ENCODE data around the gene ENPP7. TPM values are rescaled to one million over a fixed set of nuclear protein-coding genes. Genes with fewer than 3 reads are reported as not detected.

The ENPP7 gene

GRCh38 chr17:79790805-79791734 lies 60.3 kb downstream of the ENPP7 start:
- Histone ChIP-seq H2BK5ac (ENCODE audit: low read length) (peak overlapping the region; percentile 50), H2BK120ac (ENCODE audit: low read depth, low read length) (no peak overlapping the region), H4K8ac (ENCODE audit: low read depth, low read length) (no peak overlapping the region), H3K79me1 (ENCODE audit: low read depth, low read length) (peaks cover 4% of the 10 kb centered on the region), H3K14ac (ENCODE audit: low read length) (no peak overlapping the region), H3K4me3 (ENCODE audit: low read length in 2 of 2) (no peak overlapping the region), H4K91ac (ENCODE audit: low read depth, low read length, poor library complexity) (no peak overlapping the region), H3K4me2 (ENCODE audit: insufficient read depth, low read length, poor library complexity, severe bottlenecking) (peak overlapping the region; percentile 41), H3K4me1 (ENCODE audit: control insufficient read depth in 2 of 2, insufficient read depth in 1 of 2, low read depth in 1 of 2, low read length in 2 of 2) (peaks cover 38 to 60% of the 10 kb centered on the region in 2 donors), H3K36me3 (replicated peaks in 1 of 2; ENCODE audit: control insufficient read depth in 2 of 2, insufficient read depth in 2 of 2, low read length in 2 of 2) (peaks cover 5 to 25% of the 10 kb centered on the region in 2 donors), H3K27ac (replicated peaks; ENCODE audit: low read length) (no peak overlapping the region), H3K9ac (ENCODE audit: low read depth, low read length, poor library complexity) (peak overlapping the region; percentile 72), H2AFZ (ENCODE audit: low read length) (peak overlapping the region; percentile 48), H2AK5ac (ENCODE audit: low read depth, low read length) (peak overlapping the region; percentile 99), H2BK12ac (ENCODE audit: low read length) (no peak overlapping the region), H3K9me3 (replicated peaks in 1 of 2; ENCODE audit: control insufficient read depth in 2 of 2, insufficient read depth in 1 of 2, low read depth in 1 of 2, low read length in 2 of 2) (peaks cover 2 to 5% of the 10 kb centered on the region in 2 donors), H3K27me3 (ENCODE audit: control insufficient read depth in 3 of 3, insufficient read depth in 3 of 3, low read depth in 1 of 3, low read length in 3 of 3) (peaks cover 26 to 67% (median 35%) of the 10 kb centered on the region in 3 experiments), H3K4ac (ENCODE audit: low read length) (no peak overlapping the region), H2BK15ac (ENCODE audit: low read length) (peak overlapping the region; percentile 95), H3K23ac (ENCODE audit: low read depth, low read length, poor library complexity) (peak overlapping the region; percentile 60), H3K18ac (ENCODE audit: low read length) (peak overlapping the region; percentile 78)
- no CpG with 5 or more reads among the region's 68 CpGs for WGBS, 2 donors (ENCODE audit: extremely low coverage in 2 of 2, insufficient read length in 2 of 2, insufficient replicate concordance in 1 of 2)
- no peak for DNase-seq (ENCODE audit: low spot score)

GRCh38 chr17:79791735-79792161 lies 61.0 kb downstream of the ENPP7 start:
- Histone ChIP-seq H3K18ac (ENCODE audit: low read length) (peak overlapping the region; percentile 84), H3K9me3 (replicated peaks in 1 of 2; ENCODE audit: control insufficient read depth in 2 of 2, insufficient read depth in 1 of 2, low read depth in 1 of 2, low read length in 2 of 2) (peaks cover 2 to 5% of the 10 kb centered on the region in 2 donors), H3K4ac (ENCODE audit: low read length) (no peak overlapping the region), H2AFZ (ENCODE audit: low read length) (peak overlapping the region; percentile 48), H3K9ac (ENCODE audit: low read depth, low read length, poor library complexity) (no peak overlapping the region), H4K91ac (ENCODE audit: low read depth, low read length, poor library complexity) (no peak overlapping the region), H2BK12ac (ENCODE audit: low read length) (no peak overlapping the region), H2BK15ac (ENCODE audit: low read length) (no peak overlapping the region), H3K4me3 (ENCODE audit: low read length in 2 of 2) (no peak overlapping the region), H3K23ac (ENCODE audit: low read depth, low read length, poor library complexity) (no peak overlapping the region), H3K4me1 (ENCODE audit: control insufficient read depth in 2 of 2, insufficient read depth in 1 of 2, low read depth in 1 of 2, low read length in 2 of 2) (peaks cover 41 to 61% of the 10 kb centered on the region in 2 donors), H2AK5ac (ENCODE audit: low read depth, low read length) (peak overlapping the region; percentile 90), H3K4me2 (ENCODE audit: insufficient read depth, low read length, poor library complexity, severe bottlenecking) (peak overlapping the region; percentile 41), H3K14ac (ENCODE audit: low read length) (no peak overlapping the region), H3K79me1 (ENCODE audit: low read depth, low read length) (peaks cover 4% of the 10 kb centered on the region), H3K27ac (replicated peaks; ENCODE audit: low read length) (no peak overlapping the region), H3K27me3 (ENCODE audit: control insufficient read depth in 3 of 3, insufficient read depth in 3 of 3, low read depth in 1 of 3, low read length in 3 of 3) (peaks cover 26 to 67% (median 35%) of the 10 kb centered on the region in 3 experiments), H4K8ac (ENCODE audit: low read depth, low read length) (no peak overlapping the region), H2BK120ac (ENCODE audit: low read depth, low read length) (no peak overlapping the region), H3K36me3 (replicated peaks in 1 of 2; ENCODE audit: control insufficient read depth in 2 of 2, insufficient read depth in 2 of 2, low read length in 2 of 2) (peaks cover 4 to 22% of the 10 kb centered on the region in 2 donors), H2BK5ac (ENCODE audit: low read length) (peak overlapping the region; percentile 27)
- WGBS, 2 donors (ENCODE audit: extremely low coverage in 2 of 2, insufficient read length in 2 of 2, insufficient replicate concordance in 1 of 2): no CpG with 5 or more reads among the region's 26 CpGs
- no peak for DNase-seq (ENCODE audit: low spot score)

Small RNAs within 50 kb of the gene (small RNA-seq; reads per million reads assigned to genes)
- gene MIR4739 (ENCODE audit: insufficient read depth): not detected
